Parathyroid adenoma (tissue), 2 donors: ENCODE measurements around the gene CALHM3.

Experiments used
- H2AFZ ChIP-seq: fragments of 300-600 bp; sonication (generic); one replicate; pipeline ENCODE4 v1.7.0; 2017; ENCODE audit warnings: antibody characterized with exemption, mild to moderate bottlenecking
- H3K27ac ChIP-seq: fragments of 300-600 bp; sonication (generic); one replicate; pipeline ENCODE4 v1.7.0; 2017
- H3K27me3 ChIP-seq: fragments of 300-600 bp; sonication (generic); one replicate; pipeline ENCODE4 v1.7.0; 2017; ENCODE audit warnings: low read length; ENCODE audit not compliant: control insufficient read depth, insufficient read depth
- H3K36me3 ChIP-seq: fragments of 300-600 bp; sonication (generic); one replicate; pipeline ENCODE4 v1.7.0; 2017; ENCODE audit warnings: low read length; ENCODE audit not compliant: control insufficient read depth, insufficient read depth
- H3K4me1 ChIP-seq: fragments of 300-600 bp; sonication (generic); one replicate; pipeline ENCODE4 v1.7.0; 2017; ENCODE audit warnings: control low read depth
- H3K4me2 ChIP-seq: fragments of 300-600 bp; sonication (generic); one replicate; pipeline ENCODE4 v1.7.0; 2017; ENCODE audit warnings: low read length
- H3K4me3 ChIP-seq: fragments of 300-600 bp; sonication (generic); one replicate; pipeline ENCODE4 v1.7.0; 2017; ENCODE audit warnings: low read depth, low read length
- H3K79me2 ChIP-seq: fragments of 300-600 bp; sonication (generic); one replicate; pipeline ENCODE4 v1.7.0; 2017; ENCODE audit warnings: control low read depth
- H3K9ac ChIP-seq: fragments of 300-600 bp; sonication (generic); one replicate; pipeline ENCODE4 v1.7.0; 2017; ENCODE audit warnings: mild to moderate bottlenecking
- H3K9me3 ChIP-seq: fragments of 300-600 bp; sonication (generic); one replicate; pipeline ENCODE4 v1.7.0; 2017; ENCODE audit warnings: low read length; ENCODE audit not compliant: control insufficient read depth
- TF ChIP-seq, protein P1 (sequence below): fragments of 300-600 bp; sonication (generic); IDR thresholded peaks from one replicate; pipeline ENCODE4 v1.7.0; 2017; ENCODE audit warnings: antibody characterized with exemption, mild to moderate bottlenecking
- donor health status: primary hyperparathyroidism.

CALHM3 gene

DNA sequence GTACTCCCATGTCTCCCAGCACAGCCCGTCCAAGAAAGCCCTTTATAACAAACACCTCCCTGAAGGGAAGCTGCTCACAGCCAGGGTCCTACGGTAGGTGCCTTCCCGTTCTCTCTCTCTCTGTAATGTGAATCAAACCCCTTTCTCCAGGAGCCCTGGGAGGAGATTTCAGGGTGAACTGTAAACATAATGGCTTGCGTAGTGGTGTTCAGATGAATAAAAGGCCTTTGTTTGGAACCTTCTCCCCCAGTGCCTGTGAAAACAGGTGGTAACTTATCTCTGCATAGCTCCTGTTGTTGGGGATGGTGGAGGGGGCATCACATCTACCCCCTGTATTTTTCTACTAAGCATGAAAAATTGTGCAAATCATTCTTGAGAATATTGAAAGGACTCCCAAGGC is 39.3 kb downstream of the CALHM3 start:
- H3K4me1 ChIP-seq = no peaks in the 10 kb centered on the region
- H3K27ac ChIP-seq = no peak overlapping the region
- TF ChIP-seq, protein P1, sequence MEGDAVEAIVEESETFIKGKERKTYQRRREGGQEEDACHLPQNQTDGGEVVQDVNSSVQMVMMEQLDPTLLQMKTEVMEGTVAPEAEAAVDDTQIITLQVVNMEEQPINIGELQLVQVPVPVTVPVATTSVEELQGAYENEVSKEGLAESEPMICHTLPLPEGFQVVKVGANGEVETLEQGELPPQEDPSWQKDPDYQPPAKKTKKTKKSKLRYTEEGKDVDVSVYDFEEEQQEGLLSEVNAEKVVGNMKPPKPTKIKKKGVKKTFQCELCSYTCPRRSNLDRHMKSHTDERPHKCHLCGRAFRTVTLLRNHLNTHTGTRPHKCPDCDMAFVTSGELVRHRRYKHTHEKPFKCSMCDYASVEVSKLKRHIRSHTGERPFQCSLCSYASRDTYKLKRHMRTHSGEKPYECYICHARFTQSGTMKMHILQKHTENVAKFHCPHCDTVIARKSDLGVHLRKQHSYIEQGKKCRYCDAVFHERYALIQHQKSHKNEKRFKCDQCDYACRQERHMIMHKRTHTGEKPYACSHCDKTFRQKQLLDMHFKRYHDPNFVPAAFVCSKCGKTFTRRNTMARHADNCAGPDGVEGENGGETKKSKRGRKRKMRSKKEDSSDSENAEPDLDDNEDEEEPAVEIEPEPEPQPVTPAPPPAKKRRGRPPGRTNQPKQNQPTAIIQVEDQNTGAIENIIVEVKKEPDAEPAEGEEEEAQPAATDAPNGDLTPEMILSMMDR = no peak
- no peak overlapping the region for H2AFZ ChIP-seq
- H3K9ac ChIP-seq = no peak overlapping the region
- H3K4me2 ChIP-seq = no peak overlapping the region
- no peaks in the 10 kb centered on the region for H3K27me3 ChIP-seq
- no peaks in the 10 kb centered on the region for H3K36me3 ChIP-seq
- H3K79me2 ChIP-seq = no peaks in the 10 kb centered on the region
- no peak overlapping the region for H3K4me3 ChIP-seq
- H3K9me3 ChIP-seq = no peaks in the 10 kb centered on the region

DNA sequence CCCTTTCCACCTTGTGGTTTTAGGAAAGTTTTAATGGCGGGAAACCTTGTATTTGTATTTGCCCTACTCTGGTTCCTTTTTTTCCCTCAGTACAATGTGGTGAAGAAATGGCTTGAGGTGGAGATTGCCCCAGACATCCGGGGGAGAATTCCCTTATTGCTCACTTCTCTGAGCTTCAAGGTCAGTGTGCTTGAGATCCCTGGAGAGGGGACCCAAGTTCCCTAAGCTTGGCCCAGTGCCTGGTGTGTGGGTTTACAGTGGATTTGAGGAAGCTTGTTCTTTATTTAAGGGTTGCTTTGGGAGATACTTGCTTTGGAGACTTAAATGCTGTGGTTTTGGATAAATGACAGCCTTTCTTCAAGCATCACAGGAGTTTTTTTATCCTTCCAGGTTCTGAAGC is 45.2 kb downstream of the CALHM3 start:
- Histone ChIP-seq H2AFZ (no peak overlapping the region), H3K9ac (no peak overlapping the region), H3K4me3 (no peak overlapping the region), H3K36me3 (no peaks in the 10 kb centered on the region), H3K4me2 (no peak overlapping the region), H3K27ac (no peak overlapping the region), H3K4me1 (no peaks in the 10 kb centered on the region), H3K9me3 (no peaks in the 10 kb centered on the region), H3K27me3 (no peaks in the 10 kb centered on the region), H3K79me2 (no peaks in the 10 kb centered on the region)
- TF ChIP-seq, protein P1 = no peak

DNA sequence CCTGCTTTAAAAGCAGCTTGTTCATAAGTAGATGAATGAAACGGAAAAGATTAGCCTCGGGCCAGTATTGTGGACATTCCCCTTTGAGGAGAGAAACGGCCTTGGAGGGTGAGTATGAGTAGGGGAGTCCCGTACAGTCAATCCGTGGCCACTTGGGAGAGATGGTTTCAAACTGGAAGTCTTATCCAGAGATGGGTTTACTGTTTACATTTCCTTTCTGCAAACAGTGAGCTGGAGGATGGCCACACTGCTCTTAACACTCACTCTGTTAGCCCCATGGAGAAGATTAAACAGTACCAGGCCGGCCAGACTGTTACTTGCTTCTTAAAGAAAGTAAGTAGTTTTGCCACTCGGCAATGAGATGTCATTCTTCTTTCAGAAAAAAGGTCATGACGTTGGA is 47.1 kb downstream of the CALHM3 start:
- TF ChIP-seq, protein P1 = no peak

DNA sequence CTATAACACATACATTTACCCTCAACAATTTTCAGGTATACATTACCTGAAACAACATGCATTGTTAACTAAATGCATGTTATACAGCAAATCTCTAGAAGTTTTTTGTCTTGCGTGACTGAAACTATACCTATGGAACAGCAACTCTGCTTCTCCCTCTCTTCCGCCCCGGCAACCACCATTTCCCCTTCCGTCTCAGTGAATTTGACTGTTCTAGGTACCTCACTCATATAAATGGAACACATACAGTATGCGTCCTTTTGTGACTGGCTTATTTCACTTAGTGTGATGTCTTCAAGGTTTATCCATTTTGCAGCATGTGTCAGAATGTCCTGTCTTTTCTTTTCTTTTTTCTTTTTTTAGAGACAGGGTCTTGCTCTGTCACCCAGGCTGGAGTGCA is 49.4 kb downstream of the CALHM3 start:
- Histone ChIP-seq H3K79me2 (no peaks in the 10 kb centered on the region), H3K27me3 (no peaks in the 10 kb centered on the region), H2AFZ (no peak overlapping the region), H3K9me3 (no peaks in the 10 kb centered on the region), H3K4me3 (no peak overlapping the region), H3K4me1 (no peaks in the 10 kb centered on the region), H3K36me3 (no peaks in the 10 kb centered on the region), H3K9ac (no peak overlapping the region), H3K4me2 (no peak overlapping the region), H3K27ac (no peak overlapping the region)
- TF ChIP-seq, protein P1 = no peak

More for the DNA sequence above, 47.1 kb downstream of the CALHM3 start:
- Histone ChIP-seq H3K4me2 (no peak overlapping the region), H3K4me1 (no peaks in the 10 kb centered on the region), H3K79me2 (no peaks in the 10 kb centered on the region), H3K4me3 (no peak overlapping the region), H3K9ac (no peak overlapping the region), H2AFZ (no peak overlapping the region), H3K27me3 (no peaks in the 10 kb centered on the region), H3K36me3 (no peaks in the 10 kb centered on the region), H3K9me3 (no peaks in the 10 kb centered on the region), H3K27ac (no peak overlapping the region)

DNA sequence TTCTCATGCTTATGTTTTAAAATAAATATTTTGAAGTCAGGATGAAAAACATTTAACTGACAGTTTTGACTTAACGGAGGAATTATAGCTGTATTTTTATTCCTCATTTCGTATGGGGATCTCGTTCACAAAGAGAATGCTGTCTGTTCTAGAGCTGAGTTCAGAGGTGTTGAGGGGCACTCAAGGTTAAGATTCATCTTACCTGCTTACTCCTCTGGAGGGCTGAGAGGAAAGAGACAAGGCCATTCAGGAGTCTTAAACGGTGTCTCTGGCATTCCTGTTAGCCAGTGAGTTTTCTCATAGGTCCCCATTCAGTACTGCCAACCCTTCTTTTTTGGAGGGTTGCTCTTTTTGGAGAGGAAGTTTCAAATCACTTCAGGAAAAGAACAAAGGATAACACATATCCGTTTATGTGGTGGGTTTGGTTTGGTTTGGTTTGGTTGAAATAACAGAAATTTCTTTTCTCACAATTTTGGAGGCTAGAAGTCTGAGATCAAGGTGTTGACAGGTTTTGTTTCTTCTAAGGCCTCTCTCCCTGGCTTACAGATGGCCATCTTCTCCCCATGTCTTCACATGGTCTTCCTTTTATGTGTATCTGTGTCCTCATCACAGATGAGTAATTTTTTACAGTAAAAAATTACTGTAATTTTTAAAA is 49.9 kb downstream of the CALHM3 start:
- Histone ChIP-seq H3K4me1 (no peaks in the 10 kb centered on the region), H3K4me2 (no peak overlapping the region), H3K36me3 (no peaks in the 10 kb centered on the region), H3K9ac (no peak overlapping the region), H3K27ac (no peak overlapping the region), H3K4me3 (no peak overlapping the region), H3K9me3 (no peaks in the 10 kb centered on the region), H3K27me3 (no peaks in the 10 kb centered on the region), H2AFZ (no peak overlapping the region), H3K79me2 (no peaks in the 10 kb centered on the region)
- TF ChIP-seq, protein P1 = no peak
